ENCODE data around the gene MRPS11.

- TF ChIP-seq ARNT (IDR thresholded peaks at IDR 0.05) (no peak), POLR2A (conservative IDR thresholded peaks at IDR 0.05) (no peak), MTA3 (IDR thresholded peaks at IDR 0.05; ENCODE audit: borderline replicate concordance) (no peak), RCOR1 (IDR thresholded peaks at IDR 0.05; ENCODE audit: borderline replicate concordance in 1 of 2, low read depth in 2 of 2, low read length in 2 of 2) (no peak), L3MBTL2 (IDR thresholded peaks at IDR 0.05) (no peak), ZNF408 (CRISPR knock-in tag; IDR thresholded peaks at IDR 0.05; ENCODE audit: low read depth) (no peak), MAFG (tag; conservative IDR thresholded peaks at IDR 0.05) (no peak), EP300 (IDR thresholded peaks at IDR 0.05; ENCODE audit: low read length) (no peak)
- TF ChIP-seq, protein P1, sequence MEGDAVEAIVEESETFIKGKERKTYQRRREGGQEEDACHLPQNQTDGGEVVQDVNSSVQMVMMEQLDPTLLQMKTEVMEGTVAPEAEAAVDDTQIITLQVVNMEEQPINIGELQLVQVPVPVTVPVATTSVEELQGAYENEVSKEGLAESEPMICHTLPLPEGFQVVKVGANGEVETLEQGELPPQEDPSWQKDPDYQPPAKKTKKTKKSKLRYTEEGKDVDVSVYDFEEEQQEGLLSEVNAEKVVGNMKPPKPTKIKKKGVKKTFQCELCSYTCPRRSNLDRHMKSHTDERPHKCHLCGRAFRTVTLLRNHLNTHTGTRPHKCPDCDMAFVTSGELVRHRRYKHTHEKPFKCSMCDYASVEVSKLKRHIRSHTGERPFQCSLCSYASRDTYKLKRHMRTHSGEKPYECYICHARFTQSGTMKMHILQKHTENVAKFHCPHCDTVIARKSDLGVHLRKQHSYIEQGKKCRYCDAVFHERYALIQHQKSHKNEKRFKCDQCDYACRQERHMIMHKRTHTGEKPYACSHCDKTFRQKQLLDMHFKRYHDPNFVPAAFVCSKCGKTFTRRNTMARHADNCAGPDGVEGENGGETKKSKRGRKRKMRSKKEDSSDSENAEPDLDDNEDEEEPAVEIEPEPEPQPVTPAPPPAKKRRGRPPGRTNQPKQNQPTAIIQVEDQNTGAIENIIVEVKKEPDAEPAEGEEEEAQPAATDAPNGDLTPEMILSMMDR (IDR thresholded peaks at IDR 0.05 in 2 of 3, conservative IDR thresholded peaks at IDR 0.05 in 1 of 3; ENCODE audit: insufficient read depth in 2 of 3, low read depth in 1 of 3, low read length in 3 of 3): no peak
These were observed 10.8 kb upstream of the MRPS11 start for GRCh38 chr15:88456733-88457132.

Data from K562 (cell line).